ENCODE measurements around the gene MEGF11.

MEGF11 gene

DNA sequence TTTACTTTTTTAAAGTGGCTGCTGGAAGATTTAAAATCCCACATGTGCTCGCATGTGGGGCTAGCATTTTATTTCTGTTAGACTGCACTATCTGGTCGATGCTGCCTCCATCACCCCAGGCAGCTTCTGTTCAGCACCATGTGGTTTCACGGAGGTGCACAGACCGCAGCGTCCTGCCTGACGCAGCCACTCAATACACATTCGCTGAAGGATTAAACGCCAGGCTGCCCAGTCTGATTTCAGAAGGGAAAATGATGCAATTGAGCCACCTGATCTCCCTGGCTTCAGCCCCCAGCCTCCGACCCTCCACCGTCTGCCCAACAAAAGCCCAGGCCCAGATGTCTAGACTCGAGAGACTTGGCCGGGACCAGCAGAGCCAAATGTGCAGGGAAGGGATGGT lies 84.5 kb downstream of the MEGF11 start:
- DNase-seq: no peak

GRCh38 chr15:66167854-66168253 lies 85.7 kb downstream of the MEGF11 start:
- DNase-seq: no peak

DNA sequence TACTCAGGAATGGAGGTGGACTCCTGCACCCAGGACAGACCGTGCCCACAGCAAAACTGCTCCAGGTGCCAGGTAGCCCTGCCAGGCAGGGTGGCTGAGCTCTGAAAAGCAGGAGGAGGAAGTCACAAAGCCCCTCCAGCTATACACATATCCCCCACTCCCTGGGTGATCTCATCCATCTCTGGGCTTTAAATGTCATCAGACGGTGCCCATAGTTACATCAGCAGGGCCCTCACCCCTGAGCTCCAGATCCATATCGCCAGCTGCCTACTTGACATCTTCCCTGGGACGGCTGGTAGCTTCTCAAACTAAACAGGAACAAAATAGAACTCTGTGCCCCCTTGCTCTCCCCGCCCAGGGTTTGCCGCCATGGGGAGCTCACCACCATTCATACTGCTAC lies 87.7 kb downstream of the MEGF11 start:
- no peak for DNase-seq

- no peak for DNase-seq
Observed at GRCh38 chr15:66164788-66165187, 88.8 kb downstream of the MEGF11 start.

- no peak for DNase-seq
Observed at GRCh38 chr15:66163553-66163952, 90.0 kb downstream of the MEGF11 start.

DNA sequence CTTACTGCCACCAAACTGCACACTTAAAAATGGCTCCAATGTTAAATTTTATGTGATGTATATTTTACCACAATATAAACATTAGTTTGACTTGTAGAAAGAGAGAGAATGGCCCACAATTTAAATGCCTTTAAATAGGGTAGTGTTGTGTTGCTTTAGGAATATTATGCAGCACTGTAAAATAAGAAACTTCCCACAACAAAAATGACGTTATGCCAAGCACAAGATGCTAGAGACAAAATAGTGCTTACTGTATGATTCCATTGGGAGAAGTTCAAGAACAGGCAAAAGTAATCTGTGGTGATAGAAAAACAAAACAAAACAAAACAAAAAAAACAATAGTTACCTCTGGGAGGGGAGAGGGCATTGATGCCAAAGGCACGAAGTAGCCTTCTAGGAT lies 91.3 kb downstream of the MEGF11 start:
- no peak for DNase-seq

DNA sequence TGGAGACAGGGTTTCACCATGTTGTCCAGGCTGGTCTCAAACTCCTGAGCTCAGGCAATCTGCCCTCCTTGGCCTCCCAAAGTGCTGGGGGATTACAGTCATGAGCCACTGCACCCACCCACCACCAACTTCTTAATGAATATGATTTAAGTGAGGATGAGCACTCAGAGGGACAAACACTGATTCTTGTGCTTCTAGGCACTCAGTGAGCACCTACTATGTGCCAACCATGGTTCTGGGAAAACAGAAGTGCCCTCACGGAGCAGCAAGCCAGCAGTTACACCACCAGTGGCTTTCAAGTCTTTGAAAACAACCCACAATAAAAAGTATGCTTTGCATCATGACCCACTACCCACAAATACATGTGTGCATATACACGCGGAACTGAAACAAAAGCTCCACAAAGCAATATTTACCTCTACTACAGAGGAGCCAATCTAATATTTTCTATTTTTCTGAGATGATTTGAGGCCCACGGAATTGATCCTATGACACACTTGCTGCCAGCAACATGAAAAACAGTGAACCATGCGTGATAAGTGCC lies 91.9 kb downstream of the MEGF11 start:
- DNase-seq: peak; percentile 59

DNA sequence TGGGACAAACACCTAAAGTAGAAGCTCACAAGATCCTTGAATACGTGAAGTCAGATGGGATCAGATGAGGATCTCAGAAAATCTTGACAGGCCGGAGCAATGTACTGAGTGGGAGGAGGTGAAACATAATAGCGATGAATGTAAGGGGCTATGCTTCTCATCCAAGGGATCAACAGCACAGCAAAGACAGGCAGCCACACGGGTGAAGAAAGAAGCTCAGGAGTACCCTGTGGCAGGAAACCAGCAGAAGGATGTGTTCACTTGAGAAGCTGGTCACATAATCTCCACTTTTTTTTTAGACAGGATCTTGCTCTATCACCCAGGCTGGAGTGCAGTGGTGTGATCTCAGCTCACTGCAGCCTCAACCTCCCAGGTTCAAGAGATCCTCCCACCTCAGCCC lies 92.4 kb downstream of the MEGF11 start:
- peak; percentile 15 for DNase-seq

DNA sequence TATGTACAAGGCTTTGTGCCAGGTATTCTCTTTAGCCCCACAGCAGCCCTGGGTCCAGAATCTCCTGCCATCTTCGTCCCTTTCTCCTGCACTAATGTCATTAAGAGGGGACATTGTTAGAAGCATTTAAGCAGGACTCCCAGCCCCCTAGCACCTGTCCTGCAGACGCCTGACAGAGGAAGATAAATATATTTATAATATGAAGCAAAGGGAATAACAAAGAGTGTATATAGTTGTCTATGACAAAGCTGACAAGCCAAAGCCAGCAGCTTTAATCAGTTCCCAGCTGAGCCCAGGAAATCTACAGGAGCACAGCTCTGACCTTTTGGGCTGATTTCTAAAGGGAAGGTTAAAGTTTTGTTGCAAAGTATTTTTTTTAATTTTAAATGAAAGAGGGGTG lies 96.0 kb downstream of the MEGF11 start:
- no peak for DNase-seq

DNA sequence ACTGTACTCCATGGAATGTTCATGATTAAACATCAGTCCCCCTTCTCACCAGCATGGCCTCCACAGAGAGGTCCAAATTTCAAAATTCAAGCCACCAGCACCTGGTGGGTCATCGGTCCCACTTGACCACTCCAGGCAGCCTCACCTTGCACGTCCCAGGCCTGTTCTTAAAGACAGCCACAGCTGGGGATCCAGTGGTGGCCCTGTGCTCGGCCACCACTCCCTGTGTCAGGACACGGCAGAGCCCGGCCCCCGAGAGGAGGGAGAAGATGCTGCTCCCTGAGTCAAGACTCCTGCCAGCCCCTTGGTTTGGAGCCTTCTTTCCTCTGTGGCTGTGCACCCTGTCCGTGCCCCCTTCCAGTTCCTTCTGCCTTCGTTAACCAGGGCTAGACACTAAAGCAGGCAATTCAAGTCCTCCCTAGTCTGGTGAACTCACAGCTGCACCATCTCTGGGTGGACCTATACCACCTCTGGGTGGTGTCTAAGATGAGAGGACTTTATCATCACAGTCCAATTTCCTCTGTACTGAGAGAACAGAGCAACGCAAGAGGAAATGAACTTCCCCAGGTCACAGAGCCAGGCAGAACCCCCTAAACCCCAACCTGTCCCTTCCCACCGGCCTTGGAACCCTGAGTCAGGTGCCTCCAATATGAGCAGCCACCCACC lies 97.1 kb downstream of the MEGF11 start:
- no peak for DNase-seq

- no peak for DNase-seq
Observed at GRCh38 chr15:66155065-66155464, 98.5 kb downstream of the MEGF11 start.

DNA sequence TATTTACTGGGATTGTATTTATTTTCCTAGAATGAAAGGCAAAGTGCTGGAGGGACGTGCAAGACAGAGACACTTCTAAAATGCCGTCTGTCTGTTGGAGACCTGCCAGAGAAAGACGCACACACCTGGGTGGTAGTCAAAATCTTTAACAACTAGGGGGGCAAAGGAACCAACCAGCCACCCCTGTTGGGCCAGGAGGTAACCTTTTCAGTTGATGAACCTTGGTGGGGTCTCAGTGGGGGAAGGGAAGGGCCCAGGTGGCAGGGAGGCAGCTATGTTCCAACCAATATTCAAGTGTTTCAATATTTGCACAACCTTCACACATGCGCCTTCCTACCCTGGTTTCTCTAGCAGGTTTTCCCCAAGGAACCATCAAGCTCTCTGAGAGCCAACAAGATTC lies 99.0 kb downstream of the MEGF11 start:
- no peak for DNase-seq

DNA sequence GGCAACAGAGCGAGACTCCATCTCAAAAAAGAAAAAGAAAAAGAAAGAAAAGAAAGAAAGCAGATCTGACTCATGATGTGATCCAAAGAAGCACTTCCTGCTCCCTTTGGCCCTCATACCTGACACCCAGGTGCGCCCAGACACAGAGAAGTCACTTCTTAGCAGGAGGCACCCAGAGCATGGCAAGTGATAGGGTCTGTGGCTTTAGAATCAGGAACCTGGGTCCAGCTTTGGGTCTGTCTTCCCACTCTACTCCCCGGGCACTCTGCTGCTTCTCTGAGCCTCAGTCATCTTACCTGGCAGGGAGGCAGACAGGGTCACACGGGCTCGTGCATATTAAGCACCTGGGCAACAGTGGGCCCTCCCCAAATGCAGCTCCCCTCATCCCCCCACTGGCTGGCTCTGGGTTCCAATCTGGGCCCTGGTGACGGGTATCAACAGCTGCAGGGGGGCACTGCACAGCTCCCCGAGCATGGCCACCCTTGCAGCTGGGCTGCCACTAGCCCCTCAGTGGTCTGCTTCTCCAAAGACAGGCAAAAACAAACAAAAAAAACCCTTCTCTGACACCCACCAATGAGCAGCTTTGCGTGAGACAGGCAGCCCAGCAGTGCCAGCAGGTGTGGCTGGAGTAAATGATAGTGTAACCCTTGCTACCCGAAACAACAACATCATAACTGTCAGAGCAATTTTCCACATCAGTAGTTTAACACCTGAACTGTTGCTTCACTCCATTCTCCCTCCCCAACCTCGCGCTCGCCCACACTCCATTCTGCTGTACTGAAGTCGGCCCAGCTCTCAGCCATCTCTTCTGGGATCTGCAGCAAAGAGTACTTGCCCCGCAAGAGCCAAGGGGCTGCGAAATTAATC lies 99.8 kb downstream of the MEGF11 start:
- no peak for DNase-seq

GRCh38 chr15:66152650-66153049 lies 100.9 kb downstream of the MEGF11 start:
- no peak for DNase-seq

- DNase-seq: no peak
Observed at GRCh38 chr15:66151809-66152208, 101.7 kb downstream of the MEGF11 start.

DNA sequence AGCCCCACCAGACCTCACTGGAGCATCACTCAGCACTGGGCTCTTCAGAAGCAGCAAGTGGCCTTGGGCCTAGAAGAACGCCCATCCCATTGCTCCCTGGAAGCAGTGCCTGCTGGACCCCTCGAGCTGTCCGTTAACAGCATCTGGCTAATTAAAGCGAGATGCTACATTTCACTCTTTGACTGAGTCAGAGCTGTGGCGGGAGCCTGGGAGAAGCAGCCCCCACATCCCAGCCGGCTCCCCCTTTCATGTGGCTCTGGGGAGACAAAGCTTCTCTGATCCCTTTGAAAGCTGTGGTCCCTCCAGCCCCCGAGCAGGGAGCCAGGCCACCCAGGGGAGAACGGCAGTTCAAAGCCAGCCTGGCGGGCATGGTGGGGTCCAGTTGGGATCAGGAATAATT lies 103.7 kb downstream of the MEGF11 start:
- no peak for DNase-seq

GRCh38 chr15:66148187-66148586 lies 105.4 kb downstream of the MEGF11 start:
- DNase-seq: no peak

GRCh38 chr15:66147440-66147839 lies 106.1 kb downstream of the MEGF11 start:
- DNase-seq: no peak

DNA sequence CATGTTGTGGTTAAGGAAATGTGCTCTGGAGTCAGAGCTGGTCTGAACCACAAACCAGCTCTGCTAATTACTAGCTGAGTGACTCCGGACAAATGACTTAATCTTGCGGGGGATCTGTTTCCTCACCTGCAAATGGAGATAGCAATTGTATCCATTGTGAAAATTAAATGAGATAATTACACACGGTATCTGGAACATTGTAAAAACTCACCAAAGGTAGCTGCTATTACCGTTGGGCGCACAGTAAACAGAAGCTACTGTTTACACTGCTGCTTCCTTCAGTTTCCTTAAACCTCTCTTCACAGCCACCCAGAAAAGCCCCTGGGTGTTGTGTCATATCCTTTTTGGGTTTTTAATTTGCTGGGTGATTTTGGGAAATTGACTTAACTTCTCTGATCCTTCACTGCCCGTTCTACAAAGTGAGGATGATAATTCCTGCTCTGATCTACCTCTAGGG lies 107.8 kb downstream of the MEGF11 start:
- DNase-seq: peak; percentile 38

GRCh38 chr15:66144978-66145725 lies 108.4 kb downstream of the MEGF11 start:
- no peak for DNase-seq

GRCh38 chr15:66142285-66142684 lies 111.3 kb downstream of the MEGF11 start:
- no peak for DNase-seq

DNA sequence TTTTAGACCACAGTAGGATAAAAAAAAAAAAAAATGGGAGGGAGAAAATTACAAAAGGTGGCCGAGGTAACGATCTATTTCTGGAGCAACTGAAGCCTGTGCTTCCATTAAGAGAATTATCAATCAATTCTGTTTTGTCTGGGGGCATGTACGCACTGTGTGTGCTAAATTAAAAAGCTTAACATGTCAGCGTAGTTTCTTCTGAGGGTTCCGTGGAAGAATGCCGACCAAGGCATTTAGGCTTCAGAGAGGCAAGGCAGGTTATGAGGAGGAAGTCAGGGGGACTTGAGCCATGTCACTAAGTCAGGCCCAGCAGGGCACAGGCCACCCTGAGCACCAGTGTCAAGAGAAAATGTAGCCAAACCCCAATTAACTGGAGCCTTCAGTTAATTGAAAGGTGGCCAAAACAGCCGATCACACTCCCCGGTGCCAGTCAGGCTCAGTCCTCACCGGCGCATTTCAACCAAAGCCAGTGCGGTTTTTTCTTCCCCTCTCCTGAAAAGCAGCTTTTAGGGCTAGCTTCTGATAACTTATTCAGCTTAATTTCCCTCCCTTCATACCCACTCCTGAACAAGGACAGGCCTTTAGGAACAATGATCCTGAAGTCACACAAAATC lies 113.9 kb downstream of the MEGF11 start:
- DNase-seq: no peak
